T-helper 22 cell (primary cell): ENCODE measurements around the gene SEBOX.
"Not testable (repeated sequence)": the region's sequence is repeated elsewhere in the genome, so short reads cannot be mapped to it uniquely, and the experiment has no call there.

ENCODE experiments used
- DNase-seq: peaks from one replicate; pipeline ENCODE4 v3.0.0-alpha.2; 2020; ENCODE audit warnings: low read depth

SEBOX gene

GRCh38 chr17:28338769-28339212 lies 26.2 kb downstream of the SEBOX start:
- not testable (repeated sequence) for DNase-seq

GRCh38 chr17:28338056-28338768 lies 26.8 kb downstream of the SEBOX start:
- no peak for DNase-seq

GRCh38 chr17:28335959-28336871 lies 28.8 kb downstream of the SEBOX start:
- no peak for DNase-seq

GRCh38 chr17:28335201-28335958 lies 29.6 kb downstream of the SEBOX start, which contains the start of the genes IFT20 and TNFAIP1:
Gene IFT20, minus strand, starts transcription at chr17:28335472. Its CDS starts 3,487 bp downstream, at chr17:28331985.
Gene TNFAIP1, plus strand, starts transcription at chr17:28335761. Its CDS starts 3,761 bp downstream, at chr17:28339522.
- DNase-seq, result peak; percentile 99

- no peak for DNase-seq
Measured at GRCh38 chr17:28334666-28335200, 30.3 kb downstream of the SEBOX start.

- DNase-seq, result no peak
Measured at GRCh38 chr17:28334171-28334570, 30.8 kb downstream of the SEBOX start.

GRCh38 chr17:28333083-28333746 lies 31.8 kb downstream of the SEBOX start:
- no peak for DNase-seq

GRCh38 chr17:28331891-28332420 lies 33.0 kb downstream of the SEBOX start:
- DNase-seq, result no peak

- no peak for DNase-seq
Measured at GRCh38 chr17:28330671-28331070, 34.3 kb downstream of the SEBOX start.

GRCh38 chr17:28328325-28328724 lies 36.7 kb downstream of the SEBOX start:
- DNase-seq, result no peak

GRCh38 chr17:28327709-28328108 lies 37.3 kb downstream of the SEBOX start:
- no peak for DNase-seq

- DNase-seq, result no peak
Measured at GRCh38 chr17:28327031-28327607, 37.9 kb downstream of the SEBOX start.

- no peak for DNase-seq
Measured at GRCh38 chr17:28326114-28326513, 38.9 kb downstream of the SEBOX start.

- no peak for DNase-seq
Measured at GRCh38 chr17:28325211-28325610, 39.8 kb downstream of the SEBOX start.

GRCh38 chr17:28324781-28325180 lies 40.2 kb downstream of the SEBOX start:
- no peak for DNase-seq

- DNase-seq, result no peak
Measured at GRCh38 chr17:28324267-28324745, 40.7 kb downstream of the SEBOX start.

- DNase-seq, result no peak
Measured at GRCh38 chr17:28320215-28321061, 44.6 kb downstream of the SEBOX start.

- no peak for DNase-seq
Measured at GRCh38 chr17:28319598-28319935, 45.4 kb downstream of the SEBOX start.

- peak; percentile 91 for DNase-seq
Measured at GRCh38 chr17:28318759-28319597, 46.0 kb downstream of the SEBOX start, which contains the start of gene TMEM97. Gene TMEM97, plus strand, starts transcription at chr17:28319200. Its CDS starts 40 bp downstream, at chr17:28319240.
